Measurements from ENCODE around the gene SIGLEC10. TPM values are rescaled to one million over a fixed set of nuclear protein-coding genes. Genes with fewer than 3 reads are reported as not detected.

SIGLEC10 gene
- total RNA-seq, 1 donor from 2014 or later = 50.3 TPM

- H3K4me1 Mint-ChIP-seq = peaks cover 4% of the 10 kb centered on the region
- no peak for TF ChIP-seq CTCF (IDR thresholded peaks at IDR 0.05)
- ATAC-seq (ENCODE audit: low read depth) = no peak
- POLR2A ChIA-PET = no interaction called here
- no peaks in the 10 kb centered on the region for H3K9me3 Mint-ChIP-seq
- no peak for DNase-seq
- CTCF ChIA-PET = interaction anchor here (0.7 to 0.8 kb wide), 2 partner anchors 13 to 39 kb away, joined by 3 read pairs; no protein-coding TSS in a partner anchor
- intact Hi-C loops (cut with micrococcal nuclease) = no loop called here
- peaks cover 17% of the 10 kb centered on the region for H3K27me3 Mint-ChIP-seq
- H3K4me3 Mint-ChIP-seq = no peak overlapping the region
- no peaks in the 10 kb centered on the region for H3K36me3 Mint-ChIP-seq (ENCODE audit: low read depth)
- H3K27ac Mint-ChIP-seq = no peak overlapping the region
These were observed 17.0 kb upstream of the SIGLEC10 start for GRCh38 chr19:51434456-51434855.

GRCh38 chr19:51433043-51433442 is 15.6 kb upstream of the SIGLEC10 start:
- DNase-seq (no peak), ATAC-seq (ENCODE audit: low read depth) (no peak)
- CTCF ChIA-PET = no interaction called here
- no peak for TF ChIP-seq CTCF (IDR thresholded peaks at IDR 0.05)
- H3K27ac Mint-ChIP-seq = no peak overlapping the region
- no peak overlapping the region for H3K4me3 Mint-ChIP-seq
- peaks cover 15% of the 10 kb centered on the region for H3K27me3 Mint-ChIP-seq
- H3K9me3 Mint-ChIP-seq = no peaks in the 10 kb centered on the region
- peaks cover under 1% of the 10 kb centered on the region for H3K4me1 Mint-ChIP-seq
- POLR2A ChIA-PET = interaction anchor here (0.6 kb wide), 1 partner anchor 67 kb away, joined by 3 read pairs; the partner anchor contains the start of gene ETFB
- H3K36me3 Mint-ChIP-seq (ENCODE audit: low read depth) = no peaks in the 10 kb centered on the region
- intact Hi-C loops (cut with micrococcal nuclease) = no loop called here

GRCh38 chr19:51431124-51431523 is 13.7 kb upstream of the SIGLEC10 start:
- DNase-seq = no peak
- Mint-ChIP-seq H3K36me3 (ENCODE audit: low read depth) (no peaks in the 10 kb centered on the region), H3K4me1 (no peaks in the 10 kb centered on the region), H3K4me3 (no peak overlapping the region), H3K27ac (no peak overlapping the region), H3K27me3 (peaks cover 9% of the 10 kb centered on the region), H3K9me3 (no peaks in the 10 kb centered on the region)
- intact Hi-C loops (cut with micrococcal nuclease) = no loop called here
- TF ChIP-seq CTCF (IDR thresholded peaks at IDR 0.05) = no peak
- ChIA-PET CTCF (no interaction called here), POLR2A (no interaction called here)
- ATAC-seq (ENCODE audit: low read depth) = no peak

GRCh38 chr19:51430221-51430620 is 12.8 kb upstream of the SIGLEC10 start:
- H3K9me3 Mint-ChIP-seq = no peaks in the 10 kb centered on the region
- H3K27ac Mint-ChIP-seq = no peak overlapping the region
- no peaks in the 10 kb centered on the region for H3K4me1 Mint-ChIP-seq
- DNase-seq (no peak), ATAC-seq (ENCODE audit: low read depth) (no peak)
- POLR2A ChIA-PET = no interaction called here
- TF ChIP-seq CTCF (IDR thresholded peaks at IDR 0.05) = no peak
- peaks cover 9% of the 10 kb centered on the region for H3K27me3 Mint-ChIP-seq
- intact Hi-C loops (cut with micrococcal nuclease) = no loop called here
- H3K36me3 Mint-ChIP-seq (ENCODE audit: low read depth) = no peaks in the 10 kb centered on the region
- CTCF ChIA-PET = no interaction called here
- H3K4me3 Mint-ChIP-seq = no peak overlapping the region

GRCh38 chr19:51427201-51427600 is 9.8 kb upstream of the SIGLEC10 start:
- H3K4me3 Mint-ChIP-seq = no peak overlapping the region
- no peak overlapping the region for H3K27ac Mint-ChIP-seq

More at GRCh38 chr19:51427201-51427600, 9.8 kb upstream of the SIGLEC10 start:
- ATAC-seq (ENCODE audit: low read depth) = no peak
- H3K36me3 Mint-ChIP-seq (ENCODE audit: low read depth) = no peaks in the 10 kb centered on the region
- H3K4me1 Mint-ChIP-seq = no peaks in the 10 kb centered on the region
- CTCF ChIA-PET = interaction anchor here (1.0 to 1.2 kb wide), 2 partner anchors 13 to 230 kb away, joined by 5 read pairs; no protein-coding TSS in a partner anchor
- TF ChIP-seq CTCF (IDR thresholded peaks at IDR 0.05) = no peak
- POLR2A ChIA-PET = interaction anchor here (1.5 kb wide), 1 partner anchor 10 kb away, joined by 5 read pairs; the partner anchor contains the start of gene SIGLEC10
- intact Hi-C loops (cut with micrococcal nuclease) = no loop called here
- H3K27me3 Mint-ChIP-seq = peaks cover 9% of the 10 kb centered on the region
- no peaks in the 10 kb centered on the region for H3K9me3 Mint-ChIP-seq
- DNase-seq = no peak
